Tibial nerve (tissue), 4 donors: ENCODE measurements around the gene VARS2. TPM values are rescaled to one million over a fixed set of nuclear protein-coding genes. Genes with fewer than 3 reads are reported as not detected.
"Not testable (repeated sequence)": the region's sequence is repeated elsewhere in the genome, so short reads cannot be mapped to it uniquely, and the experiment has no call there.

Experiments
- DNase-seq, 2 donors: peaks; one replicate each; pipeline ENCODE4 v3.0.0-alpha.2; 2019; ENCODE audit warnings: low spot score in 2 of 2
- H3K27ac ChIP-seq, 4 donors: fragments of 200-600 bp; sonication (generic) in 3 of 4; one replicate each; pipeline ENCODE4 v1.5.1; 2017 to 2019; ENCODE audit warnings: mild to moderate bottlenecking in 1 of 4
- H3K27me3 ChIP-seq, 2 donors: fragments of 200-600 bp; sonication (generic) in 1 of 2; one replicate each; pipeline versions ENCODE4 v1.5.1 to v1.6.0; 2017 to 2019
- H3K36me3 ChIP-seq, 3 donors: fragments of 200-600 bp; sonication (generic); one replicate each; pipeline ENCODE4 v1.5.1; 2018 to 2019
- H3K4me1 ChIP-seq, 4 donors: fragments of 200-600 bp; sonication (generic) in 3 of 4; one replicate each; pipeline ENCODE4 v1.5.1; 2017 to 2019
- H3K4me3 ChIP-seq, 4 donors: fragments of 200-600 bp; sonication (generic) in 3 of 4; one replicate each; pipeline ENCODE4 v1.5.1; 2017 to 2019; ENCODE audit warnings: mild to moderate bottlenecking in 1 of 4, moderate library complexity in 1 of 4
- H3K9me3 ChIP-seq, 4 donors: fragments of 200-600 bp; sonication (generic) in 3 of 4; one replicate each; pipeline ENCODE4 v1.5.1; 2017 to 2019
- EP300 ChIP-seq, 2 donors: sonication (generic); formaldehyde crosslinking; IDR thresholded peaks; one replicate each; pipeline ENCODE4 v1.6.1; 2017; ENCODE audit warnings: antibody characterized with exemption in 2 of 2, mild to moderate bottlenecking in 1 of 2
- POLR2A ChIP-seq, 2 donors: fragments of 450-650 bp; IDR thresholded peaks; one replicate each; pipeline ENCODE4 v1.6.1; 2017; ENCODE audit warnings: antibody characterized with exemption in 2 of 2, mild to moderate bottlenecking in 2 of 2, moderate library complexity in 2 of 2
- WGBS, 2 donors: methylation state at CpG; one replicate each; pipeline ENCODE4 v1.1.5; 2018; 5-methylcytosine and 5-hydroxymethylcytosine counted together
- total RNA-seq, 4 donors: library from RNA; depleted of rRNA; stranded (reverse); fragments of >200 nt; gene quantifications; one replicate each; pipeline ENCODE4 v1.1.0, GENCODE V29; 2016
- TF ChIP-seq, protein P1 (sequence below), 5 experiments: fragments of 200-600 bp in 3 of 5; fragments of 450-650 bp in 2 of 5; sonication (generic) in 3 of 5; IDR thresholded peaks; one replicate each; pipeline ENCODE4 v1.5.1; 2016 to 2019; ENCODE audit warnings: antibody characterized with exemption in 5 of 5, mild to moderate bottlenecking in 3 of 5, moderate library complexity in 2 of 5

Gene VARS2
- total RNA-seq, 4 donors from 2014 or later, result 22.6 to 26.2 (median 24.7) TPM

DNA sequence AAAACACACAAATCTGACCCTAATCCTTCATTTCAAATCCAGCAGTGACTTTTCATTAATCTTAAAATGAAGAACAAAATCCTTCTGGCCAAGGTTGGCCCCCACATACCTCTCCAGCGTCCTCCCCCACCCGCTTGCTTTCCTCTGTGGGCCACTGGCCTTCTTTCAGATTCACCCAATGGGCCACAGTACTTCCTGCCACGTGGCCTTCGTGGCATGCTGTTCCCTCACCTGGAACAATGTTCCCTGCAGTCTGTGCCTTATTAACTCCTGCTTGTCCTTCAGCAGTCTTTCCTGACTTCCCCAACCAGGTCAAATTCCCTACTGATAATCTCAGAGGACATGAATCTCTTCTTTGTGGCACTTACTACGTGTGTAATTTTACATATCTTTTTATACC is 11.3 kb upstream of the VARS2 start:
- DNase-seq, result no peak
- H3K36me3 ChIP-seq, result peaks cover 0 to 25% (median 3%) of the 10 kb centered on the region in 3 donors
- H3K27me3 ChIP-seq, result no peaks in the 10 kb centered on the region
- 34 to 42% methylated on average over 5 of the region's 5 CpGs for WGBS, 2 donors
- H3K4me3 ChIP-seq, result no peak overlapping the region
- TF ChIP-seq EP300 (IDR thresholded peaks at IDR 0.05) (no peak), POLR2A (IDR thresholded peaks at IDR 0.05) (no peak)
- TF ChIP-seq, protein P1, sequence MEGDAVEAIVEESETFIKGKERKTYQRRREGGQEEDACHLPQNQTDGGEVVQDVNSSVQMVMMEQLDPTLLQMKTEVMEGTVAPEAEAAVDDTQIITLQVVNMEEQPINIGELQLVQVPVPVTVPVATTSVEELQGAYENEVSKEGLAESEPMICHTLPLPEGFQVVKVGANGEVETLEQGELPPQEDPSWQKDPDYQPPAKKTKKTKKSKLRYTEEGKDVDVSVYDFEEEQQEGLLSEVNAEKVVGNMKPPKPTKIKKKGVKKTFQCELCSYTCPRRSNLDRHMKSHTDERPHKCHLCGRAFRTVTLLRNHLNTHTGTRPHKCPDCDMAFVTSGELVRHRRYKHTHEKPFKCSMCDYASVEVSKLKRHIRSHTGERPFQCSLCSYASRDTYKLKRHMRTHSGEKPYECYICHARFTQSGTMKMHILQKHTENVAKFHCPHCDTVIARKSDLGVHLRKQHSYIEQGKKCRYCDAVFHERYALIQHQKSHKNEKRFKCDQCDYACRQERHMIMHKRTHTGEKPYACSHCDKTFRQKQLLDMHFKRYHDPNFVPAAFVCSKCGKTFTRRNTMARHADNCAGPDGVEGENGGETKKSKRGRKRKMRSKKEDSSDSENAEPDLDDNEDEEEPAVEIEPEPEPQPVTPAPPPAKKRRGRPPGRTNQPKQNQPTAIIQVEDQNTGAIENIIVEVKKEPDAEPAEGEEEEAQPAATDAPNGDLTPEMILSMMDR (IDR thresholded peaks at IDR 0.05), result no peak
- peaks cover 0 to 5% (median 0%) of the 10 kb centered on the region in 4 donors for H3K4me1 ChIP-seq
- no peak overlapping the region for H3K27ac ChIP-seq
- no peaks in the 10 kb centered on the region for H3K9me3 ChIP-seq

DNA sequence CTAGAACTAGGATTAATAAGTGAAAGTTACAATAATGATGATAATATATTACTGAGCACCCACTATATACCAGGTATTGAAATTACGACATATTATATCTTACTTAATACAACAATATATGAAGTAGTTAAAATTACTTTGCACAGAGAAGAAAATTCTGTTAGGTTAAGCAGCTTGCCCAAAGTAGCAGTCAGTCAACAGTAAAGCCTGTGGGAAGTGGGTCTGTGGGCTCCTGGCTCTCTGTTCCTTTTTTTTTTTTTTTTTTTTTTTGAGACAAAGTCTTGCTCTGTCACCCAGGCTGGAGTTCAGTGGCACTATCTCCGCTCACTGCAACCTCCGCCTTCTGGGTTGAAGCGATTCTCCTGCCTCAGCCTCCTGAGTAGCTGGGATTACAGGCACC is 10.8 kb upstream of the VARS2 start:
- Histone ChIP-seq H3K36me3 (peaks cover 0 to 20% (median 3%) of the 10 kb centered on the region in 3 donors), H3K27ac (no peak overlapping the region), H3K4me1 (peaks cover 0 to 6% (median 0%) of the 10 kb centered on the region in 4 donors), H3K9me3 (no peaks in the 10 kb centered on the region), H3K27me3 (no peaks in the 10 kb centered on the region), H3K4me3 (no peak overlapping the region)
- TF ChIP-seq, protein P1 (IDR thresholded peaks at IDR 0.05), result no peak
- no peak for TF ChIP-seq EP300 (IDR thresholded peaks at IDR 0.05)
- no peak for TF ChIP-seq POLR2A (IDR thresholded peaks at IDR 0.05)
- no peak for DNase-seq
- 91 to 93% methylated on average over 4 of the region's 4 CpGs for WGBS, 2 donors

GRCh38 chr6:30907290-30907757 is 6.7 kb upstream of the VARS2 start:
- DNase-seq, H3K9me3 ChIP-seq, H3K27me3 ChIP-seq: not testable (repeated sequence)
- Histone ChIP-seq H3K27ac (peak overlapping the region in 2 of 4 donors; percentile 57 to 66), H3K4me3 (peak overlapping the region; percentile 58 to 87 (median 67)), H3K36me3 (peaks cover 0 to 29% (median 0%) of the 10 kb centered on the region in 3 donors), H3K4me1 (peaks cover 0 to 22% (median 8%) of the 10 kb centered on the region in 4 donors)
- WGBS, 2 donors, result 49 to 56% methylated on average over 16 of the region's 16 CpGs

- DNase-seq, result peak; percentile 94 to 97
- Histone ChIP-seq H3K9me3 (no peaks in the 10 kb centered on the region), H3K27ac (peak within 1 kb of the TSS; percentile 36 to 73 (median 52)), H3K4me3 (peak within 1 kb of the TSS; percentile 58 to 87 (median 67)), H3K27me3 (no peaks in the 10 kb centered on the region), H3K36me3 (peaks cover 0 to 35% (median 0%) of the 10 kb centered on the region in 3 donors), H3K4me1 (peaks cover 0 to 25% (median 8%) of the 10 kb centered on the region in 4 donors)
- TF ChIP-seq EP300 (IDR thresholded peaks at IDR 0.05), result peak; percentile 70 to 86
- peak in 1 of 2 donors; percentile 34 for TF ChIP-seq POLR2A (IDR thresholded peaks at IDR 0.05)
- TF ChIP-seq, protein P1 (IDR thresholded peaks at IDR 0.05), result peak in 2 of 5 experiments; percentile 8 to 30
- 0 to 1% methylated on average over 49 of the region's 49 CpGs for WGBS, 2 donors
Observed at GRCh38 chr6:30907758-30908591, 6.1 kb upstream of the VARS2 start, which contains the start of gene GTF2H4. Gene GTF2H4 (plus strand): TSS chr6:30908207.

DNA sequence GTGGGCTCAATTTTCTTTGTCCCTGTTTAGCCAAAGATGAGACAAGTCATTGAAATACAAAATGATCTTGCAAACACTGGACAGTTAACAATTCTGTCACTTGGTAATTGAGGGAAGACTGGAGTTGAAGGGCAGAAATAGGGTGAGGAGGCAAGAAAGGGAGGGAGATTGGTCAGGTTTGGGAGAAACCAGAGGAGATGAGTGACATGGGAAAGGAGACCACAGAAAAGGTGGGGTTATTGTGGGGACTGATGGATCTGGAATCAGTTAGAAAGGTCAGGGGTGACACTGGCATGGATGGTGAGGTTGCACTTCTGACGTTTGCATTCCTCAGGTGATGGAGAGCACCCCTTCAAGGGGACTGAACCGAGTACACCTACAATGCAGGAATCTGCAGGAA is 5.3 kb upstream of the VARS2 start:
- DNase-seq, result no peak
- WGBS, 2 donors, result 21 to 33% methylated on average over 2 of the region's 2 CpGs
- peak overlapping the region; percentile 58 to 87 (median 67) for H3K4me3 ChIP-seq
- peaks cover 0 to 37% (median 0%) of the 10 kb centered on the region in 3 donors for H3K36me3 ChIP-seq
- H3K9me3 ChIP-seq, result no peaks in the 10 kb centered on the region
- H3K27me3 ChIP-seq, result no peaks in the 10 kb centered on the region
- peak overlapping the region in 3 of 4 donors; percentile 38 to 73 (median 66) for H3K27ac ChIP-seq
- peaks cover 0 to 32% (median 8%) of the 10 kb centered on the region in 4 donors for H3K4me1 ChIP-seq
- TF ChIP-seq POLR2A (IDR thresholded peaks at IDR 0.05), result no peak
- no peak for TF ChIP-seq EP300 (IDR thresholded peaks at IDR 0.05)
- TF ChIP-seq, protein P1 (IDR thresholded peaks at IDR 0.05), result no peak

DNA sequence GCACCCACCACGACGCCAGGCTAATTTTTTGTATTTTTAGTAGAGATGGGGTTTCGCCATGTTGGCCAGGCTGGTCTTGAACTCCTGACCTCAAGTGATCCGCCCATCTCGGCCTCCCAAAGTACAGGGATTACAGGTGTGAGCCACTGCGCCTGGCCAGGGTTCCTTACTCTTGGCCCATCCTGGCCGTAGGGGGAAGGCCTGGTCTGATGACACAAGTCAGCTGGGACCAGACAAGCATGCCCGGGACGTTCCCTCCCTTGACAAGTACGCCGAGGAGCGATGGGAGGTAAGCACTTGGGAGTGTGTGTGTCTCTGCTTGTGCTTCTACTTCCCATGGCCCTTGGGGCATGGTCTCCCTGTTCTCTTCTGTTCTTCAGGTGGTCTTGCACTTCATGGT is 3.6 kb upstream of the VARS2 start:
- H3K36me3 ChIP-seq, result peaks cover 0 to 37% (median 0%) of the 10 kb centered on the region in 3 donors
- WGBS, 2 donors, result 85 to 94% methylated on average over 12 of the region's 12 CpGs
- not testable (repeated sequence) for H3K4me3 ChIP-seq, DNase-seq, H3K9me3 ChIP-seq, H3K27me3 ChIP-seq, H3K27ac ChIP-seq
- peaks cover 0 to 45% (median 17%) of the 10 kb centered on the region in 4 donors for H3K4me1 ChIP-seq
